Liver (tissue), 9 donors: ENCODE data around the gene DIRAS2. TPM values are rescaled to one million over a fixed set of nuclear protein-coding genes. Genes with fewer than 3 reads are reported as not detected.

Experiments used
- DNase-seq: peaks from one replicate; pipeline ENCODE4 v3.0.0-alpha.2; 2017; ENCODE audit warnings: low spot score
- H3K27ac ChIP-seq, 2 donors: one replicate each; pipeline ENCODE4 v1.7.0; 2013; ENCODE audit warnings: inconsistent platforms in 2 of 2, low read length in 2 of 2, control low read depth in 1 of 2, low read depth in 1 of 2, mild to moderate bottlenecking in 1 of 2
- H3K27me3 ChIP-seq, 4 donors: one replicate each; pipeline versions ENCODE4 v1.6.1 to v1.7.0; 2013; ENCODE audit warnings: low read length in 3 of 4, inconsistent platforms in 1 of 4, mild to moderate bottlenecking in 1 of 4, moderate library complexity in 1 of 4; ENCODE audit not compliant: control insufficient read depth in 4 of 4, insufficient read depth in 4 of 4
- H3K36me3 ChIP-seq, 4 donors: one replicate each; pipeline versions ENCODE4 v1.6.1 to v1.7.0; 2013; ENCODE audit warnings: low read length in 3 of 4, mild to moderate bottlenecking in 3 of 4, low read depth in 1 of 4, moderate library complexity in 1 of 4; ENCODE audit not compliant: control insufficient read depth in 4 of 4, insufficient read depth in 3 of 4
- H3K4me1 ChIP-seq, 4 donors: one replicate each; pipeline versions ENCODE4 v1.6.1 to v1.7.0; 2013; ENCODE audit warnings: low read length in 3 of 4, mild to moderate bottlenecking in 3 of 4, moderate library complexity in 1 of 4; ENCODE audit not compliant: control insufficient read depth in 4 of 4, insufficient read depth in 4 of 4
- H3K4me3 ChIP-seq, 3 donors: one replicate each; pipeline versions ENCODE4 v1.6.1 to v1.7.0; 2013; ENCODE audit warnings: low read length in 3 of 3, control low read depth in 1 of 3, low read depth in 1 of 3, mild to moderate bottlenecking in 1 of 3
- H3K9ac ChIP-seq, 2 donors: one replicate each; pipeline ENCODE4 v1.7.0; 2013; ENCODE audit warnings: low read length in 2 of 2, mild to moderate bottlenecking in 2 of 2, moderate library complexity in 2 of 2, control low read depth in 1 of 2, low read depth in 1 of 2
- H3K9me3 ChIP-seq, 4 donors: one replicate each; pipeline versions ENCODE4 v1.6.1 to v1.7.0; 2013; ENCODE audit warnings: low read length in 3 of 4; ENCODE audit not compliant: control insufficient read depth in 4 of 4
- FOXA1 ChIP-seq: IDR thresholded peaks from 2 replicates; pipeline ENCODE4 v1.6.1; 2016; ENCODE audit warnings: antibody characterized with exemption
- FOXA2 ChIP-seq: IDR thresholded peaks from 2 replicates; pipeline ENCODE4 v1.6.1; 2016; ENCODE audit warnings: antibody characterized with exemption
- HNF4A ChIP-seq, 2 donors: conservative IDR thresholded peaks; 2 replicates each; pipeline ENCODE4 v1.6.1; 2016; ENCODE audit warnings: antibody characterized with exemption in 2 of 2, mild to moderate bottlenecking in 2 of 2
- NR2F2 ChIP-seq: IDR thresholded peaks from 2 replicates; pipeline ENCODE4 v1.6.1; 2016; ENCODE audit warnings: antibody characterized with exemption
- RAD21 ChIP-seq, 2 donors: IDR thresholded peaks; 2 replicates each; pipeline ENCODE4 v1.6.1; 2016; ENCODE audit warnings: antibody characterized with exemption in 2 of 2, mild to moderate bottlenecking in 2 of 2
- SP1 ChIP-seq: IDR thresholded peaks from 2 replicates; pipeline ENCODE4 v1.6.1; 2018; ENCODE audit warnings: antibody characterized with exemption, mild to moderate bottlenecking
- WGBS: extraction: QIAGEN DNeasy Blood & Tissue Kit; methylation state at CpG from one replicate; pipeline ENCODE4 v1.1.7; 2013; 5-methylcytosine and 5-hydroxymethylcytosine counted together
- polyA plus RNA-seq, 2 donors: library from polyadenylated mRNA; stranded (reverse) in 1 of 2; unstranded in 1 of 2; fragments of 200-250 nt in 1 of 2; fragments of >200 nt in 1 of 2; fragmentation: Nextera tagmentation in 1 of 2; extraction: Ambion mirVana in 1 of 2; gene quantifications; one replicate each; pipeline versions ENCODE4 v1.2.1 to v1.2.3, GENCODE V29; 2013 to 2015
- total RNA-seq, 2 donors: library from RNA; depleted of rRNA; stranded (reverse); fragments of >200 nt; gene quantifications; one replicate each; pipeline ENCODE4 v1.2.3, GENCODE V29; 2014
- TF ChIP-seq, protein P1 (sequence below): IDR thresholded peaks from 2 replicates; pipeline ENCODE4 v1.6.1; 2016; ENCODE audit warnings: antibody characterized with exemption
- TF ChIP-seq, protein P2 (sequence below): IDR thresholded peaks from 2 replicates; pipeline ENCODE4 v1.6.1; 2016; ENCODE audit warnings: antibody characterized with exemption, mild to moderate bottlenecking
- TF ChIP-seq, protein P3 (sequence below): IDR thresholded peaks from 2 replicates; pipeline ENCODE4 v1.6.1; 2016; ENCODE audit warnings: antibody characterized with exemption
- TF ChIP-seq, protein P4 (sequence below): IDR thresholded peaks from 2 replicates; pipeline ENCODE4 v1.6.1; 2016; ENCODE audit warnings: antibody characterized with exemption
- donor health status: healthy.
- donor health status: healthy.
- donor health status: healthy.
- donor health status: healthy.
- donor health status: healthy.

DIRAS2 gene
- total and polyA plus RNA-seq, 4 donors = 0.14 to 0.53 (median 0.25) TPM; not detected in 1

DNA sequence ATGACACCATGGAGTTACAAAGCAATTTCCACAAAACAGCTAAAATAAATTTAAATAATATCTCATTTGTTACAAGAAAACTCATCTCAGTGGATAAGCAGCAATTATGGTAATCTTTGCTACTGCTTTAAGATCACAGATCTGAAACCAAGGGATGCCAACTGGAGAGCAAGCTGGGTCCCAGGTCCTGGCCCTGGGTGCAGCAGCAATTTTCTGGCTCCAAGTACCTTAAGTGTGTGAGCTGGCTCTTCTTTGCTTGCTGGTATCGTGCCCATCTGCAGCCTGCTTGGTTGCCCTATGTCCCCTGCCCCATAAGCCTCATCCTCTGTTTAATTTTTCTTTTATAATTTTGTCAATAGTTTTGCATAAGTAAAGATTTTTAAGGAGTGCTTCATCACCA is 41.5 kb upstream of the DIRAS2 start:
- Histone ChIP-seq H3K9me3 (no peaks in the 10 kb centered on the region), H3K4me3 (no peak overlapping the region), H3K36me3 (no peaks in the 10 kb centered on the region), H3K27me3 (peaks cover 0 to 5% (median 0%) of the 10 kb centered on the region in 4 donors), H3K27ac (no peak overlapping the region), H3K9ac (no peak overlapping the region), H3K4me1 (no peaks in the 10 kb centered on the region)
- DNase-seq = no peak
- TF ChIP-seq, protein P1, sequence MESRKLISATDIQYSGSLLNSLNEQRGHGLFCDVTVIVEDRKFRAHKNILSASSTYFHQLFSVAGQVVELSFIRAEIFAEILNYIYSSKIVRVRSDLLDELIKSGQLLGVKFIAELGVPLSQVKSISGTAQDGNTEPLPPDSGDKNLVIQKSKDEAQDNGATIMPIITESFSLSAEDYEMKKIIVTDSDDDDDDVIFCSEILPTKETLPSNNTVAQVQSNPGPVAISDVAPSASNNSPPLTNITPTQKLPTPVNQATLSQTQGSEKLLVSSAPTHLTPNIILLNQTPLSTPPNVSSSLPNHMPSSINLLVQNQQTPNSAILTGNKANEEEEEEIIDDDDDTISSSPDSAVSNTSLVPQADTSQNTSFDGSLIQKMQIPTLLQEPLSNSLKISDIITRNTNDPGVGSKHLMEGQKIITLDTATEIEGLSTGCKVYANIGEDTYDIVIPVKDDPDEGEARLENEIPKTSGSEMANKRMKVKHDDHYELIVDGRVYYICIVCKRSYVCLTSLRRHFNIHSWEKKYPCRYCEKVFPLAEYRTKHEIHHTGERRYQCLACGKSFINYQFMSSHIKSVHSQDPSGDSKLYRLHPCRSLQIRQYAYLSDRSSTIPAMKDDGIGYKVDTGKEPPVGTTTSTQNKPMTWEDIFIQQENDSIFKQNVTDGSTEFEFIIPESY = no peak
- 82% methylated on average over 1 of the region's 1 CpG for WGBS

DNA sequence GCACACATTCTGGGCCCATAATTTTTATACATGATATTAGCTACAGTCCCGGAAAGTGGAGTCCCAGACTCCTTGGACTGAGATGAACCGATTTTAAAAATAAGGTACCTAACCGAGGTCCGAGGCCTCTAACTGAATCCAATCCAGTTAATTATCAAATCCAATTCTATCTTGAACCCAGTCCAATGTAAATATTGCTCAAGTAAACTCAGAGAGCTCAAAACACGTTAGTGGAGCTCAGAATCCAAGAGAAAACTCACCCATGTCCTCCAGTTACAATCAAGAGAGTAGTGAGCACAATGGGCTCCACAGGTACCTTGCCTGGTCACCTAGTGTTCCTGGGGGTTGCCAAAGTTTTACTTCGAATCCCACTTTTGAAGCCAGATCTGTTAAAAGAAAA is 37.9 kb upstream of the DIRAS2 start:
- no peak for DNase-seq
- Histone ChIP-seq H3K27ac (no peak overlapping the region), H3K9ac (no peak overlapping the region), H3K36me3 (no peaks in the 10 kb centered on the region), H3K9me3 (no peaks in the 10 kb centered on the region), H3K4me1 (no peaks in the 10 kb centered on the region), H3K27me3 (peaks cover 0 to 5% (median 0%) of the 10 kb centered on the region in 4 donors), H3K4me3 (no peak overlapping the region)
- TF ChIP-seq RAD21 (IDR thresholded peaks at IDR 0.05) (no peak), FOXA2 (peak; percentile 53), HNF4A (conservative IDR thresholded peaks at IDR 0.05) (peak in 1 of 2 donors; percentile 16), NR2F2 (no peak), SP1 (no peak), FOXA1 (no peak)
- TF ChIP-seq, protein P2, sequence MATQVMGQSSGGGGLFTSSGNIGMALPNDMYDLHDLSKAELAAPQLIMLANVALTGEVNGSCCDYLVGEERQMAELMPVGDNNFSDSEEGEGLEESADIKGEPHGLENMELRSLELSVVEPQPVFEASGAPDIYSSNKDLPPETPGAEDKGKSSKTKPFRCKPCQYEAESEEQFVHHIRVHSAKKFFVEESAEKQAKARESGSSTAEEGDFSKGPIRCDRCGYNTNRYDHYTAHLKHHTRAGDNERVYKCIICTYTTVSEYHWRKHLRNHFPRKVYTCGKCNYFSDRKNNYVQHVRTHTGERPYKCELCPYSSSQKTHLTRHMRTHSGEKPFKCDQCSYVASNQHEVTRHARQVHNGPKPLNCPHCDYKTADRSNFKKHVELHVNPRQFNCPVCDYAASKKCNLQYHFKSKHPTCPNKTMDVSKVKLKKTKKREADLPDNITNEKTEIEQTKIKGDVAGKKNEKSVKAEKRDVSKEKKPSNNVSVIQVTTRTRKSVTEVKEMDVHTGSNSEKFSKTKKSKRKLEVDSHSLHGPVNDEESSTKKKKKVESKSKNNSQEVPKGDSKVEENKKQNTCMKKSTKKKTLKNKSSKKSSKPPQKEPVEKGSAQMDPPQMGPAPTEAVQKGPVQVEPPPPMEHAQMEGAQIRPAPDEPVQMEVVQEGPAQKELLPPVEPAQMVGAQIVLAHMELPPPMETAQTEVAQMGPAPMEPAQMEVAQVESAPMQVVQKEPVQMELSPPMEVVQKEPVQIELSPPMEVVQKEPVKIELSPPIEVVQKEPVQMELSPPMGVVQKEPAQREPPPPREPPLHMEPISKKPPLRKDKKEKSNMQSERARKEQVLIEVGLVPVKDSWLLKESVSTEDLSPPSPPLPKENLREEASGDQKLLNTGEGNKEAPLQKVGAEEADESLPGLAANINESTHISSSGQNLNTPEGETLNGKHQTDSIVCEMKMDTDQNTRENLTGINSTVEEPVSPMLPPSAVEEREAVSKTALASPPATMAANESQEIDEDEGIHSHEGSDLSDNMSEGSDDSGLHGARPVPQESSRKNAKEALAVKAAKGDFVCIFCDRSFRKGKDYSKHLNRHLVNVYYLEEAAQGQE = no peak
- TF ChIP-seq, protein P1 = no peak
- TF ChIP-seq, protein P3, sequence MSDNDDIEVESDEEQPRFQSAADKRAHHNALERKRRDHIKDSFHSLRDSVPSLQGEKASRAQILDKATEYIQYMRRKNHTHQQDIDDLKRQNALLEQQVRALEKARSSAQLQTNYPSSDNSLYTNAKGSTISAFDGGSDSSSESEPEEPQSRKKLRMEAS = no peak
- 40% methylated on average over 6 of the region's 6 CpGs for WGBS

DNA sequence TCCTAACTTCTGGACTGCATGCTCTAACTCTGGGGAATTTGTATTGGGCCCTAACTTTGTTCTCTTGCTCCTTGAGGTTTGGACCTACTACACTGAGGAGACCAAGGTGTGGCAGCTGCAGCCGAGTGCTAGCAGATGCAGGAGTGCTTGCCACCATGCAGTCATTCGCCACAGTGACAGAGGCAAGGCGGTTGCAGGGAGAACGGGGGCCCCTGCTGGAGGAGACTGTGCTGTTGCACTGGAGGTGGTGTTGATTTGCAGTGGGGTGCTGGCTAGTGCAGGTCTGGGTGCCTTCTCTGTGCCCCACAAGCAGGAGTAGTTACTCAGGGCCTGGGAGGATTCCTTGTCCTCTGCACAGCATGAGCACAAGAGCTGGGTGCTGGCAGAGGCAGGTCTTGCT is 22.4 kb upstream of the DIRAS2 start:
- Histone ChIP-seq H3K4me3 (no peak overlapping the region), H3K9ac (no peak overlapping the region), H3K9me3 (peaks cover 0 to 4% (median 0%) of the 10 kb centered on the region in 4 donors), H3K27me3 (peaks cover 0 to 3% (median under 1%) of the 10 kb centered on the region in 4 donors), H3K4me1 (peaks cover 0 to 1% (median 0%) of the 10 kb centered on the region in 4 donors), H3K36me3 (no peaks in the 10 kb centered on the region), H3K27ac (no peak overlapping the region)
- TF ChIP-seq HNF4A (conservative IDR thresholded peaks at IDR 0.05) (no peak), FOXA2 (no peak)
- TF ChIP-seq, protein P4, sequence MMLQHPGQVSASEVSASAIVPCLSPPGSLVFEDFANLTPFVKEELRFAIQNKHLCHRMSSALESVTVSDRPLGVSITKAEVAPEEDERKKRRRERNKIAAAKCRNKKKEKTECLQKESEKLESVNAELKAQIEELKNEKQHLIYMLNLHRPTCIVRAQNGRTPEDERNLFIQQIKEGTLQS = no peak
- TF ChIP-seq, protein P1 = no peak
- no peak for DNase-seq
- WGBS = 69% methylated on average over 4 of the region's 4 CpGs
